Right kidney (tissue), 9 donors: Measurements from ENCODE around the gene CHCT1.
"Not testable (repeated sequence)": the region's sequence is repeated elsewhere in the genome, so short reads cannot be mapped to it uniquely, and the experiment has no call there.

Experiments used
- DNase-seq: peaks from one replicate; pipeline ENCODE4 v3.0.0-alpha.2; 2016
- long read RNA-seq, 8 donors: transcript quantifications; one replicate each; lab custom pipeline, GENCODE V29; 2026

CHCT1 gene
- long read RNA-seq, donor 1, result 0 reads
- long read RNA-seq, donor 2, result 0 reads
- long read RNA-seq, donor 3, result 0 reads
- long read RNA-seq, donor 4, result 0 reads
- long read RNA-seq, donor 5, result 0 reads
- long read RNA-seq, donor 6, result 0 reads
- long read RNA-seq, donor 7, result 0 reads
- long read RNA-seq, donor 8, result 0 reads

- no peak for DNase-seq
Observed at GRCh38 chr17:60422162-60422665, at the start of gene CHCT1. Gene CHCT1 (plus strand): TSS chr17:60422489. CDS start chr17:60422593, 104 bp downstream.

- DNase-seq, result no peak
Observed at GRCh38 chr17:60372790-60373483, 49.4 kb upstream of the CHCT1 start.

- DNase-seq, result not testable (repeated sequence)
Observed at GRCh38 chr17:60378187-60378586, 44.1 kb upstream of the CHCT1 start.

DNA sequence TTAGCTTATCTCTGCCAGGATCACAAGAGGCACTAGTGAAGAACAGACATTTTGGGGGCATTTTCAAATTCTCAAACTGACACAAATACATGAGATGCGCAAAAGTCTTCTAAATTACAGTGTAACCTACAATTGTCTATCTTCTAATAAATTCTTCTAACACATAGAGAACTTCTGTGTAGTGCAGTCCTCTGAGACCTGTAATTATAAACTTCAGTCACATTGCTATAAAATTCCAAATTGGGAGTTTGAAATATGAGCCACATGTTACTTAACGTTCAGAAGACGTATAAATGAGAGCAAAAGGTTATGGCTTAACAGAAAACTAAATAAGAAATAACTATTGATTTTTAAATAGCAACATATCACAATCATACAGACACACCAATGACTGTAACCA lies 42.8 kb upstream of the CHCT1 start:
- DNase-seq, result not testable (repeated sequence)

DNA sequence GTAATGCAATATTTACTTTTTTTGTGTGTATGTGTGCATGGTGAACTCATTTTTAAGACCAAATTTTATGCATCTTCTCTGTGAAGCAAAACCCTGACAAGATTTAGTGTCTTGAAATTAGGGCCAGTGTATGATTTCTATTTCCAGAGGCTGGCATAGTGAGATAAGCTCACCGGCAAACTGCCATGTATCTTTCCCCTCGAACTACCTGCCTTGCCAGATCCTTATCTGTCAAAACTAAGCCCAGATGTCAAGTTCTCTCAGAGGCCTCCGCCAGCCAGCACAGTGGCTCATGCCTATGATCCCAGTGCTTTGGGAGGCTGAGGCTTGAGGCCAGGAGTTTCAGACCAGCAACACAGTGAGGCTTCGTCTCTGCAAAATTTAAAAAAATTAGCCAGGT lies 40.3 kb upstream of the CHCT1 start:
- DNase-seq, result no peak

DNA sequence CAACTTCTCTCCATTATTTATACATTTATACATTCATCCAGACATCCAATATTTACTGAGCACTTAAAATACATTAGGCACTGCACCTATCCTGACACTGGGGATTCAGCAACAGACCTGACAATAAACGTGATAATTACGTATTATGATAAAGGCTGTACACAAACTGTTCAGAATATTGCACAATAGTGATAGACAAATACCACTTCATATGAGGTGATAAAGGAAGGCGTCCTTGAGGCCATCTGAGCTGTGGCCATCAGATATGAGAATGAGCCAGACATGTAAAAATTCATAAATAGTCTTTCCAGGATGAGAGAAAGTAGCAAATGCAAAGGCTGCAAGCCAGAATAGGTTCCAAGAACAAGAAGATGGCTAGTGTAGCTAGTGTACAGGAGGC lies 38.9 kb upstream of the CHCT1 start:
- DNase-seq, result no peak

DNA sequence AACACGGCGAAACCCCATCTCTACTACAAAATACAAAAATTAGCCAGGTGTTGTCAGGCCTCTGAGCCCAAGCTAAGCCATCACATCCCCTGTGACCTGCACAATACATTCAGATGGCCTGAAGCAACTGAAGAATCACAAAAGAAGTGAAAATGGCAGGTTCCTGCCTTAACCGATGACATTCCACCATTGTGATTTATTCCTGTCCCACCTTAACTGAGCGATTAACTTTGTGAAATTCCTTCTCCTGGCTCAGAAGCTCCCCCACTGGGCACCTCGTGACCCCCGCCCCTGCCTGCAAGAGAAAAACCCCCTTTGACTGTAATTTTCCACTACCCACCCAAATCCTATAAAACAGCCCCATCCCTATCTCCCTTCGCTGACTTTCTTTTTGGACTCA lies 37.4 kb upstream of the CHCT1 start:
- DNase-seq, result not testable (repeated sequence)

DNA sequence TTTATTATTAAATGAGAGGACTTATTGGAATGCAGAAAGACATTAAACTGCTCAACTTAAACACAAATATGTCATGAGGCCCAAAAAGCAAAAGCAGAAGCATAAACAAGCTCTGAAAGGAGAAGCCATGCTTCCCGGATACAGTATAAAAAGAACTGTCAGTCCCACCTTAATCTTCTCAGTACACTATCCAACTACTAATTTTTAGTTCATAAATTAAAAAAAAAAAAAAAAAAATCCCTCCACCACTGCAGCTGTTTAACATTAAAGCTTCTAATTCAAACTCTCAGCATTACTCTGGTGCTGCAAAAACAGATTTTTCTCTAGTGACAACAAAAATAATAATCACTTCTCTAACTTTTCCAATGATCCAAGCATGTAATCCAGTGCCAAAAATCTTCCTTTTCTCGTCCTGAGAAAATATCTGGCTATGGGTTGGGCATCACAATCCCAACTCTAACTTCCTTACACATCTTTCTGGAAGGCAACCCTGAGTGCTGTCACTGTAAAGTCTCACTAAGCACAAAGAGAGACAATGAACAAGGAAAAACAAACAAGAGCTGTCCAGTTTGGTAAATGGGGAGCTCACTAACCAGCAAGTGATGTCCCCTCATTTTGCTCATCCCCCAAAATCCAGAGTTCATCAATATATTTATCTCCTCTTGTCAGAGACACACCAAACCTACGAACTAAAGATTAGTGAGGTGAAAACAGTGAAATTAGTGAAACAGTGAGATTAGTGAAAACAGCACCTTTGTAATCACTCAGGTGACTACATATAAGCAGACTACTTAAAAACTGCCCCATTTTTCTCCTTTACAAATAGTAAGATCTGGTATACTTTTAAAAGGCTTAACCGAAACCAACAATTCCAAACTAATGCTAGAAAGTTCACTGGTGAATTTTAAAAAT lies 35.9 kb upstream of the CHCT1 start:
- no peak for DNase-seq

- DNase-seq, result no peak
Observed at GRCh38 chr17:60387666-60388065, 34.6 kb upstream of the CHCT1 start.

DNA sequence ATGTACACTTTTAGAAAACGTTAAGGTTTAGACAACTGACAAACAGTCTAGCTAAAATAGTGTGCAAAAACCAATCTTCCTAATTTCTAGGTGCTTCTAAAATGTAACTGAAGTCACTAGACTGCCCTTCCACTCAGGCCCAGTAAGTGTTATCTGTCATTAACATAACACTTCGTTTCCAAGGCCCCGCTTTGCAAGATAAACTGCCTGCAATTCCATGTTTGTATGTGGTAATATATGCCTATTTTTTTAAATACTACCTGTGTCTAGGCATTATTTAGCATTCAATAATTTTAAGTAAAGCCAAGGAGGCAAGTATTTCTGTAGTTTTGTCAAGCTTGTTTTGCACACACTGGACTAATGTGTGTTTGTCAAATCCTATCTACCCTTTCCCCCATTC lies 33.5 kb upstream of the CHCT1 start:
- DNase-seq, result no peak

DNA sequence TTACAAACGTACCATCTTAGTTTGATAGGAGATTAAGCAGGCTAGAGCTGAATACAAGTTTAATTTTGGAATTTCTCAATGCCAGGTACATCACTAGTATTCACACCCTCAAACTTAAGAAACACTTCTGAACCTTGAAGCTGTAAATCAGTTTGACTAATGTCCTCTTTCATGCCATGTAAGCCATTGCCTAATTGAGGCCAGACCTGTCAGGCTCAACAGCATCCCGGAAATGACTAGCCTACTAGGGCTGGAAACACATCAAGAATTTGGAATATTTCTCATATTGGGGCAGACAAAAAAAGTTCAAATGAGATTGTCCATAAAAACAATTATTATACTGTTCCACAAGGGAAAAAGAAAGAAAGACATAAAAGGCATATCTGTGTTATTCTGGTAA lies 32.1 kb upstream of the CHCT1 start:
- DNase-seq, result no peak

DNA sequence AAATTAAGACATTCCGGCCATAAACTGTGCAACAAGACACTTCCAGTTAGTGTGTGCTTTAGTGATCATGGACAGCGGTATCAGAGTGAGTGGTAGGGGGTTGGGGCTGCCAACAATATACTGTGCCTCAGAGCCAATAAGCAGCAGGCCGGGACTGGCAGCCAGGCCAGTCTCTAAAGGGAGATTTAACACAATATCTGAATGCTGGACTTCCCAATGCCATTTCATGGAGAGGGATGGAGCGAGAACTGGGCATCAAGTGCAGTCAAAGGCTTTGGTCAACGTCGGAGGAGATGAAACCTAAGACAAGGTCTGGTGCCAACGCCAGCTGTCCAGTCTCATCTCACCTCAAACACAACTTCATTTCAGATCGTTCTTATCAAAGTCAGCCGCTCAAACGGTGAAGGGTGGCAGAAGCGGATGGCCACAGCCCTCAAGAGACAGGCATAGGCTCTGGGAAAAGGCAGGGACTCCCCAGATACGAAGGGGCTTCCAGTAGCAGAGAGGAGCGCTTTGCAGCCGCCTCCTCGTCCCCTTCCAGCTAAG lies 31.3 kb upstream of the CHCT1 start:
- DNase-seq, result no peak

- DNase-seq, result peak; percentile 80
Observed at GRCh38 chr17:60391471-60392041, 30.7 kb upstream of the CHCT1 start.

GRCh38 chr17:60392042-60392844 lies 30.0 kb upstream of the CHCT1 start, which contains the start of gene USP32:
Gene USP32 (minus strand): TSS chr17:60392133. CDS start chr17:60391939, 194 bp downstream.
- DNase-seq, result peak; percentile 99

DNA sequence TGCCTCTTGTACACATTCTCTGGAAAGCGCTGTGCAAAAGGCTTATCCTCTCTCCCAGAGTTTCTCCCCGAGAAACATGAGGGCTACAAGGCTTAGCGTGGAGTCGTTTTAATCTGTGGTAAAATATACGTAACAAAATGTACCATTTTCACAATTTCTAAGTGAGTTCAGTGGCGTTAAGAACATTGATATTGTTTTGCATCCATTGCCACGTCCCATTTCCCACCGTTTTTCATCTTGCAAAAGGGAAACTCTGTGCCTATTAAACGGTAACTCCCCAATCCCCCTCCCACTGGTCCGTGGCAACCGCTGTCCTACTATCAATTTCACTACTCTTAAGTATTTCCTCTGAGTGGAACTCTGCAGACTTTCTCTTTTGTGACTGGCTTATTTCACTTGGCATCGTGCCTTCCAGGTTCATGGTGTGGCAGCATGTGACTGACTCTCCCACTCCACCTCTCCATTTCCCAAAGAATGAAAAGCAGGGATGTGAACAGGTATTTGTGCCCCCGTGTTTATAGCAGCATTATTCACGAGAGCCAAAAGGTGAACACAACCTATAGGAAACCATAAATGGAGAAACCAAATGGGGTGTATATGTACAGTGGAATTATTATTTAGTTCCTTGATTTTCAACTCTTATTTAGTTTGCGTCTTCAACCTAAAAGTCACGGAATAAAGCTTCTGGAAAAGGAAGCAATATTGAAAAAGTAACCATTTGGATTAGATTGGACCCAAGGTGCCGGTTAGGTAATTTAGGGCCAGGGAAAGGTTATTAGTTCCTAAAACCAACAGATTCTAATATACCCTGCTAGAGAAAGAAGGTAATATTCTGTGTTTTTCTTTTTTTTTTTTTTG lies 29.2 kb upstream of the CHCT1 start:
- DNase-seq, result no peak

DNA sequence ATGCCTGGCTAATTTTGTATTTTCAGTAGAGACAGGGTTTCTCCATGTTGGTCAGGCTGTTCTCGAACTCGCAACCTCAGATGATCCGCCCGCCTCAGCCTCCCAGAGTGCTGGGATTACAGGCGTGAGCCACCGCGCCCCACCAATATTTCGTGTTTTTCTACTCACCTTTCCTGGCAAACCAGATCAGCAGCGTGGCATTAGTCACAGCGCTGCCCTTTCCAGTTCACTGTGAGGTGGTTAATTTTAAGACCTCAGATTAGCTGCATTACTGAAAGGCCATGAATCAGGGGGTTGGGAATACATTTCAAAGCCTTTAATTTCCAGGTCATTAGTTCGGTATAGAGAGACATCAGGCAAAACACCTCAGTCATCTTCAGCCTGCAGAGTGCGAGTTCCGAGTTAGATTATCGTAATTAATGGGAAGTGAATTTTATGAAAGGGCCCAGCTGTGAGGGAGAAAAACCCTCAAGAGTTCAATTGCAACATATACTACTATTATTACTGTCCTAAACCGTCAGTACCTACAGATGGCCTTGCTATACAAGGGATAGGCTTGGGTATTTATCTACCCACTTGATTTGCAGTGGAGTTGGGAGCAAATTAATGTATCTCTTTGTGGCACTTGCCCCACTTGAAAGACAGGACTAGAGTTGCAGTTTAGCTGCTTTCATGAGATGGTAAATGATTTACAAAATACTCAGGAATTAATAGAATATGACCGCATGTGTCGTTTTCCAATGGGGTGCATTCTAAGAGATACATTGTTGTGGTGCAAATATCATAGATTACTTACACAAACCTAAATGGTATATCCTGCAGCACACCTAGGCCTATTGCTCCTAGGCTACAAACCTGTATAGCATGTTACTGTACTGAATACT lies 28.2 kb upstream of the CHCT1 start:
- peak; percentile 30 for DNase-seq

- no peak for DNase-seq
Observed at GRCh38 chr17:60395508-60396065, 26.7 kb upstream of the CHCT1 start.

GRCh38 chr17:60396412-60396811 lies 25.9 kb upstream of the CHCT1 start:
- DNase-seq, result no peak
